ENCODE data around the gene ROR1.
A peak's percentile ranks its signal among the peaks of the same experiment; 100 is the strongest.

ROR1 gene

DNA sequence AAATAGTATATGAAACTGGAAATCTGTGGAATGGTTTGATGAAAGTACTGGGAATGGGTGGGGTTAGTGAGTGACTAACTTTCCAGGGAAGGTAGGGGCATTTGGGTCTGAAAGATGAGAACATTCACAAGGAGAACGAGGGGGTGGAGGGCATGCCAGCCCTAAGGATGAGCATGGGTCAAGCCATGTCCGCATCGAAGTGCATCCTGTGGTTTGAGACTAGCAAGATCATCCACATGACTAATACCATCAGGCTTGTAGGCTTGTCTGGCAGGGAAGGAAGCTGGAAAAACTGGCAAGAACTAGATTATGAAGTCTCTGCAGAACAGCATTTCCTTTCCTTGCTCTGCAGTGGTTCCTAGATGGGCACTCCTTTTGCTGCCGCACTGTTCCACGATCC lies 359.2 kb downstream of the ROR1 start:
- DNase-seq (ENCODE audit: low spot score): no peak

DNA sequence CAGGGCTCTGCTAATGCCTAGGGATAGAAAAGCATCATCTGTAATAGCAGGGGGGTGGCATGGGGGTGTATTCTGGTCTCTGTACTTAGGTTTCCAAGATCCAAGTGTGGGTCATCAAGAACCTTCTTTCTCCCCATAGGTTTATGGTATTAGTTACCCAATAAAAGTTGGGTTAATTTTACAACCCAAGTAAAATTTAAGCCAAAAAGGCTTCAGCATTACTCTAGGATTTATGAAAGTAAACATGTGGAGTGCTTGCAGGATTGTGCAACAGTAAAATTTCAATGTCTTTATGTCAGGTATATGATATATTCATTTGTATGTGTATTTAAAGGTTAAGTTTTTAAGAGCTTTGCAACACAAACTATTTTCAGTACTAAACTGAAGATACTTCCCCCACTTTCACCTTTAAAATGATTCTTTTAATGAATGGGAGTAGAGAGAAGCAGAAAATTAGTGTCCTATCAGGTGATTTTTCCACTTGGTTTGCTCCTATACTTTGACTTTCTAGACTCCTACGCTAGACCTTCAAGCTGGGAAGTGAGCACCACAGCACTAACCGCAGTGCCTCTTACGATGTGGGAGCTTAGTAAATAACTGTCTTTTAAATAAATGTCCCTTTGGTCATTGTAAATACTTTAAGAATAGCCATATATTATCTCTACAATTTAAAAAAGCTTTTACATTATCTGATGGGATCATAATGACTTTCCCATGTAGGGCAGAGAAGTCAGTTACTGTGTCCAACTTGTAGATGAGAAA lies 361.8 kb downstream of the ROR1 start:
- DNase-seq (ENCODE audit: low spot score): no peak

DNA sequence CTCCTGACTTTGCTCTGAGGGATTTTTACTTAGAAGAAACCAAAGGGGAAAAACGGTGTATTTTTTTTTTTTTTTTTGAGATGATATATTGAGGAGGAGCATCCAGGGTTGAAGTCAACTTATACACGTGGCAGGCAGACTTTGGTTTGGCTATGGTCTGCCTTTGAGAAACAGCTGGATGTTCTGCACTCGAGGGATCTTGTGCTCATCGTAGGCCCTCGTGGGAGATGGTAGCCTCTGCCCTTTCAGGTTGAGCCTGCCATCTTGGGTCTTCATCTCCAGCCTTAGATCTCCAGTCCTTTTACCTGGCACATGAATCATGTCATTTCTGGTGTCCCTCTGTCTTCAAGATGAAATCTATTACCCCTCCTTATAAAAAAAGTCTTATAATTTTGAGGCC lies 362.5 kb downstream of the ROR1 start:
- no peak for DNase-seq (ENCODE audit: low spot score)

DNA sequence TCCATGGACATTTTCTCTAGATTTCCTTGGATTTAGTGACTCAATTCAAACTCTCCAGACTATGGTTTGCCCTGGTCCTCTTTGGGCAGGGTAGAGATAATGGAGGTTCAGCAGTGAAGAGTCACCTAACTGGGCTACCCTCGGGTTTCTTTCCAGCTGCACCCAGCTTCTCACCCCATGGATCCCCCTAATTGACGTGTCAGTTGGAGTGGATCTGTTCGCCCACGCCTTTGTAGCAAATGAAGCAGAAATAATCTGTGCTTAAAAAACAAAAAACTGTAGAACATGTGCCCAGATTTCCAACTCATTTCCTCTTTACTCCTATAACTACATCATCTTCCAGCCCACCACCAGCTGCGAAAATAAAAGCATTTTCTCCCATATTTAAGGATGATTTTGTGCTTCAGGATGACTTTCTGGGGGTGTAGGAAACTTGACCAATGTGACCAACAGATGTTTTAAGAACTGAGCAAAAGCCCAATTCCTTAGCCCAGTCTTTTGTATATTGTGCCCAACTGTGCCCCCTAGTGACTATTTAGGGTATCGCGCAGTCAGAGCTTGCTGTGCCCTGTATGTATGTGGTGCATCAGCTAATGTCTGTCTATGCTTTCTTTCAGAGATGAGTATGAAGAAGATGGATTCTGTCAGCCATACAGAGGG lies 363.1 kb downstream of the ROR1 start:
- DNase-seq (ENCODE audit: low spot score): peak; percentile 68

DNA sequence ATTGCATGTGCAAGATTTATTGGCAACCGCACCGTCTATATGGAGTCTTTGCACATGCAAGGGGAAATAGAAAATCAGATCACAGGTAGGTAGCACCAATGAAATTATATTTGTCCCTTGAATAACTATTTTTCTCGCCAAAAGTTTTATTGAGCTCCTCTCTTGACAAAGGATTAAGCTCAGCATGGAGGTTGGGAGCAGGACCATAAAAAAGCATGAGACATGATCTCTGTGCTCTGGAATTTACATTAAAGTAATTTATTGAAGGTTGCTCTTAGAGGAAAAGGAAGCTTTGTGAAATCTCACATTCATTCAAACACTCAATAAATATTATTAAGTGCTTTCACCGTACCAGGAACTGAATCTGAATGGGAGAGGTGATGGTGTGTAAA lies 363.6 kb downstream of the ROR1 start:
- no peak for DNase-seq (ENCODE audit: low spot score)

DNA sequence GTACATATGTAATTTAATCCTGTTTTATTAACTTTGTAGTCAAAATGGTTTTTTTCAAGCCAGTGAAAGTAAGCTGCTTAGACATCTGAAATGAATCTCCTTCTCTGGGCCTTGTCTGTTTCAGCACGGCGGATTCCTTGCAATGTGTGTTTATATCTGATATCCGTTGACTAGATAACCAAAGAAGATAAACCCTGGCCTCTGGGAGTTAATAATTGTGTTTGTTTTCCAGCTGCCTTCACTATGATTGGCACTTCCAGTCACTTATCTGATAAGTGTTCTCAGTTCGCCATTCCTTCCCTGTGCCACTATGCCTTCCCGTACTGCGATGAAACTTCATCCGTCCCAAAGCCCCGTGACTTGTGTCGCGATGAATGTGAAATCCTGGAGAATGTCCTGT lies 366.1 kb downstream of the ROR1 start:
- peak; percentile 58 for DNase-seq (ENCODE audit: low spot score)

DNA sequence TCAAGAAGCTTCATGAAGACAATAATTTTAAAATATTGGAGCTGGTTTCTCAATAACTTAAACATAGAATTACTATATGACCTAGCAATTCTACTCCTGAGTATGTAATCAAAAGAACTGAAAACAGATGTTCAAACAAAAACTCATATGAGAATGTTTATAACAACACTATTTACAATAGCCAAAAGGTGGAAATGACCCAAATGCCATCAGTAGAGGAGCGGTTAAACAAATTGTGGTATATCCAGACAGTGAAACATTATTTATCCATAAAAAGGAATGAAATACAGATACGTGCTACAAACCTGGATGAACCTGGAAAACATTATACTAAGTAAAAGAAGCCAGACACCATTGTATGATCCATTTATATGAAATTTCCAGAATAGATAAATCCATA lies 366.8 kb downstream of the ROR1 start:
- no peak for DNase-seq (ENCODE audit: low spot score)

DNA sequence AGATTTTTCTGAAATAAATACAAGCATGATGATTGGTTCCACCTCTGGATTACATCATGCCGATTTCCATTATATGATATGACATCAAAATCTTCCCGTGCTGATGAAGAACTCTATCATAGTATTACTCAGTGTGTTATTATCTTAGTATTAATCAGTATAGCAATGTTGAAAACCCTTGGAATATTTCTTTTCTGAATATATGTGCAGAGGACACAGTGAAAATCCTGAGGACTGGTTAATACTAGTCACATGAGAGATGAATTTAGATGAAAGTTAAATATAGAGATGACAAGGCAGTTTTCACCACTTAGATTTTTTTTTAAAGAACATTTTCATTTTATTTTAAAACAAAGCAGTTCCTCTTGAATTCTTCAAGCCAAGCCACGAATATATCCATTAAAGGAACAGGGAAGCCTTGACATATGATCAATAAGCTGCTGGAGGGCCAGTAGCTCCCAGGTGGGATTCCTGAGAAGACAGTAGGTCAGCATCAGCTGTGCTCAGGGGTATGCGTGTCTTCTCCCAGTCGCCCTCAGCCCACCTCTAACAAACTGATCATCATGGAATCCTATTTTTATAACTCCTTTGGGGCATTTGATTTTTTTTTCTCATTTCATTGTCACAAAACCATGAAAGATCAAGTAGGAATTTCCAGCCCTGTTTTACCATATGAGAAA lies 373.4 kb downstream of the ROR1 start:
- DNase-seq (ENCODE audit: low spot score): no peak

DNA sequence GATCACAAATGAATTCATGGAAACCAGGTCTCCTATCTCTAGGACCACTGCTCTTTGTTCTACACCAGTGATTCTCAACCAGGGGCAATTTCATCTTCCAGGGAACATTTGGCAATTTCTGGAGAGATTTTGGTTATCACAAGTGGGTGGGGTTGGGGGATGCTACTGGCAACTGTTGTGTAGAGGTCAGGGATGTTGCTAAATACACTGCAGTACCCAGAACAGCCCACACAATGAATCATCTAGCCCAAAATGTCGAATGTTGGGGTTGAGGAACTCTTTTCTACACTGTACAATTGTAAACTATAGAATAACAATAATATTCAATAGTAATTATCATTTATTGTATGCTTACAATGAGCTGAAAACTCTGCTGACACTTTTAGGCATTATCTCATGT lies 373.9 kb downstream of the ROR1 start:
- DNase-seq (ENCODE audit: low spot score): no peak

DNA sequence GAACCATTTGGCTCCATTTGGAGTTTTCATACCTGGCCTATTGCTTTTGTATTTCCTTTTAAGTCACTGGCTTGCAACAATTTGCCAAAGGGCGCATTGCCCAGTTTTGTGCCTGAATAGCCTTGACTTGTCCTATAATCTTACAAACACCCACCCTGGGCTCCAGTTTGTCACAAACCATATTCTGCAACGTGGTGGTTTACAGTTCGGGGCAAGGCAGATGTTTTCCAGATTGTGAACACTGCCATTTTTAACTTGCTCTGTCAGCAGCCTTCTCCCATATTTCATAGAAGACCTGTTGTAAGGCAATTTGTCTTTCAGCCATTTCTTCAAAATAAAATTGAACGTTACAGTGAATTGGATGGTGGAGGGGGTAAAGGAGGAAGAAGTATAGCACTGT lies 376.4 kb downstream of the ROR1 start:
- no peak for DNase-seq (ENCODE audit: low spot score)

DNA sequence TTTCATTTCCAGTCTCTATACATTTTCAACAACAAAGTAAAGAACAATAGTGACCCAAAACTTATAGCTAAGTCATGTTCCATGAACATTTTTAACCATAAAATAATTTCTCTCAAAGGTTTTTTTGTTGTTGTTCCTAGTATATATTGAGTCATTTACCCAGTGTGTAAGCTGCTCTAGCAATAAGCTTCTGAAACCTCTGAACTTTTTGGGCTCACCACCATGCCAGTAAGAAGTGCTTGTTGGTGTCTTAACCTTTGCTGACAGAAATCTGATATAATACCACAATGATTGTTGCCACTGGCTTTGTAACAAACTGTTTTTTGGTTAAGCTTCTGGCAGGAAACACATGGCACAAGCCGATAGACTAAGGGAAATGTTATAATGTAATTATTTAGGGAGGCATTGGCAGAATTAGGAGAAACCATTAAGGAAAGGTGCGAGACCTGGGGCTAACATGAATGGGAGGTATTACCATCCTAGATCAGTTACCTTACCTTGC lies 377.0 kb downstream of the ROR1 start:
- no peak for DNase-seq (ENCODE audit: low spot score)

DNA sequence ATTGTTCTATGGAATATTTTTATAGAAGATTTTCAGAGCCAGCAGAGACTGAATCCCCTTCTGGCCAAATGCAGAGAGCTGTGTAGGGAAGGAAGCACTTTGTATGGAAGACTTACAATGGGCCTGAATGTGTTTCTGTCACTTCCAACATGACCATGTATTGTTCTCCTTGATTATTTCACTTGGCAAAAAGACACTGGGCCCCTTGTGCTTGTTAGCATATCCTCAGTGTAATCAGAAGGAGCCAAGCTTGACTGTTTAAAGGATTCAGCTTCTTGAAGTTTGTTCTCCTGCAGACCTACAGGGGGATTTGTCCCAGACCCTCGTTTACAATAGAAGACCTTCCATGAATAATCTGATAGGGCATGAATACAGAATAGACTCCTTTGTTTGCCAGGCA lies 381.5 kb downstream of the ROR1 start:
- no peak for DNase-seq (ENCODE audit: low spot score)

DNA sequence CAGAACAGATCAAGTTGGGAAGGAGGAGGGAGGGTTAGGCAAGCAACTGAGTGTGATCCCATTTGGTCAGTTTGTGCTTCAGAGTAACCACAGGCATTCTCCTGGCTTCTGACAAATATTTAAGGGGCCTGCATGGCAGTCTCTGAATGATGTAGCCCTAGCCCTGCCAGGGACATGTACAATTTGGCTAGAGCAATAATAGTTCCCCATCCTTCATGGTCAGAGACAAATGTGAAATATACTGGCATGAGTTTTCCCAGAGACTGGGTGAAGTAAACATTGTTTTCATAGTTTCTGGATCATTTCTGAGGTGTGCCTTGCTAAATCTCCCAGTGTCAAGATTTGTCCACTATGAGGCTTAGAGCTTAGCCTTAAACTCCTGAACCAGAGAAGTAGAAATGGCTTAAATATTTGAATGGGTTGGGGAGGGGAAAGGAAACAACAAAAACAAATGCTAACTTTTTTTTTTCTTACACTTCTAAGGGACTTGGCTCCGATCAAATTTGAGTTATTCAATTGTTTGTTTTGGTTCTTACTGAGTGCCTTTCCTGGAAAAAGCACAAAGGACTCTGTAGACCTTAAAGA lies 387.6 kb downstream of the ROR1 start:
- DNase-seq (ENCODE audit: low spot score): no peak

DNA sequence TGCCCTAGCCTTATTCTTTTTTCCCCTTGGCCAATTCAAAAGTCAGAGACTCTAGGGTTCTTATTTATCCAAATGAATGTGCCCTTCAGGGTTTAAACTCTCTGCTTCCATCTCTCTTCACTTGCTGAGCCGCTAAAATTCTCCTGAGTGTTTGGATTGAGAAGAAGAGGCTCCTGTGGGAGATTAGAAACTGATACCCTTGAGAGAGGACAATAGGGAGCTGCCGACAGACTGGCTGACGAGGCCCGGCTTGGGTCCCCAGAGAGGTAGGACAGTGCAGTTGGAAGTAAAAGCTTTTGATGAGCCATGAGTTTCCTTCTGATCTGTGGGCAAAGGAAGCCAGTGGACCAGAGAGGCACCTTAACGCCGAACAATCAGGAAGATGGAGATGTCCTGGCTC lies 388.3 kb downstream of the ROR1 start:
- no peak for DNase-seq (ENCODE audit: low spot score)

DNA sequence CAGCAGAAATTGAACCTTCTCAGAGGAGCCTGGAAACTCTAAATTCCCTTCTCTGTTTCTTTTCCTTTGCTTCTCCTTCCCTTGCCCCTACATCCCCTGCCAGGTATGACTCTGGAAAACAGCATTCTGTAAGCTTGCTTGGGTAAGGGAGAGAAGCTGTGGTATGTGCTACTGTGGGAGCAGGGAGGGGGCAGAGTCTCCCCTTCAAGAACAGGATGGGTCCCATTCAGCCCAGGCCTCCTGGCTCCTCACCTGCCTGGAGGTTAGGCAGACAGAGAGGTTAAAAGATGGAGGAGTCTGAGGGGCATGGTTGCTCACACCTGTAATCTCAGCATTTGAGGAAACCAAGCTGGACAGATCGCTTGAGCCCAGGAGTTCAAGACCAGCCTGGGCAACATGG lies 389.0 kb downstream of the ROR1 start:
- no peak for DNase-seq (ENCODE audit: low spot score)

DNA sequence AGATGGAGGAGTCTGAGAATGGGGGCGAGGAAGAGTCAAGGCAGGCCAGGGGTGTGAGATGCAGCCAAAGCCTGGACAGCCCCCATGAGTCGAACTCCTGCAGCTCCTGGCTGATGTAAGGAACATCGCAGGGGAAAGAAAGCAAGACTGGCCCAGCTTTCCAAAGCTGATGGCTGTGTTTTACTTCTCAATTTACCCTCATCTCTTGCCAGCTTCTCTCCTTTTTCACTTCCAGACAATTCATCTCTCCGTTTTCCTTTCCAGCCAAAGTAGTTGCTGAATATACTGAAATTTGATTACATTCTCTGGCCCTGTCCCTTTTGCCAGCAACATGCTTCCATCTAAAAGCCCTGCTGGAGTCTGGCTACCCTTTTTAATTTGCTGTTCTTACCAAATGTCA lies 389.6 kb downstream of the ROR1 start:
- DNase-seq (ENCODE audit: low spot score): no peak

DNA sequence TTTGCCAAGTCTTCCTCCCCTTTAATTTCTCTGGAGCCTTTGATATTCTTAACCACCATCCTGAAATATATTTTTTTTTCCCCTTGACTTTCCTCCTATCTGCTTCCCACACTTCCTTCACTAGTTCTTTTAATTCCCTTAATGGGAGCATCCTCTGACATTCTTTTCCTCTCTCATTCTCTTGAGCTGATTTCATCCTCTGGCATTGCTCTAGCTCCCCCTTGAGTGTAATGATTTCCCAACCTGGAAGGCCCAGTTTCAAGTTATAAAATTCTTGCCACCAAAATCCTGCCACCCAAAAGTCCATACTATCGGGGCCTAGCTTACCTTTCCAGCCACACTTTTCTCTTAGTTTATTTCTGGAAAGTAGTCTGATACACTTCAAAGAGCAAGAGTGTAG lies 390.2 kb downstream of the ROR1 start:
- DNase-seq (ENCODE audit: low spot score): no peak

DNA sequence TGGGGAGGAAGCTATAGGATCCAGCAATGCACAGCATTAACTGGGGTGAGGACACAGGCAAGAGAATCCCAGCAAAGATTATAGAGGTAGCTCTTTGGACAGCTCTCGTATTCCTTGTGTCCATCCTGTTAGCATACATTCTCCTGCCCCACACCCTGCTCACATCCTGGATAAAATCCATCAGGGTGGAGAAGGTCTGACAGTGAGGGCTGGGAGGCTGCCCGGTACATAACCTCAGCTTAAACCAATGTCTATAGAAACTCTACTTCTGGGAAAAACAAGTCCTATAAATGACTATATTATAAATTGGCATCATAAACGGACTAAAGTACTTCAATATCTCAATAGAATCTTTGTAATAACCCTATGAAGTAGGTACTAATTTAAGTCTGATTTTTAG lies 392.8 kb downstream of the ROR1 start:
- DNase-seq (ENCODE audit: low spot score): no peak

DNA sequence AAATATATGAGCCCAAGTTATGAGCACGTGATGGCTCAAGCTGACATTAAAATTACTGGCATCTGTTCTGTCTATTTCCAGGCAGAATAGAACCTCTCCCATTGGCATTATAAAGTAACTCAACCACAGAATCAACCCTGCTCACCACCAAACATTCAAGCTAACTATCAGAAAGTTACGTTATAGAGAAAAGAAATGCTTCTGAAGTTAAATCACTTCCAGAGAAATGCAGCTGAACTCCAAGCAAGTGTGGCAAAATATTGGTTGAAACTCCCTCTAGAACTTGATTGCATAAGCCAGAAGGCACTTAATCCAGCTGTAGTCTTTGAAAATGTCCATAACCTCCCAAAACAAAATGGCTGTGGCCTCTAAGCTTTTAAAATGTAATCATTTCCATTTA lies 393.4 kb downstream of the ROR1 start:
- DNase-seq (ENCODE audit: low spot score): no peak

DNA sequence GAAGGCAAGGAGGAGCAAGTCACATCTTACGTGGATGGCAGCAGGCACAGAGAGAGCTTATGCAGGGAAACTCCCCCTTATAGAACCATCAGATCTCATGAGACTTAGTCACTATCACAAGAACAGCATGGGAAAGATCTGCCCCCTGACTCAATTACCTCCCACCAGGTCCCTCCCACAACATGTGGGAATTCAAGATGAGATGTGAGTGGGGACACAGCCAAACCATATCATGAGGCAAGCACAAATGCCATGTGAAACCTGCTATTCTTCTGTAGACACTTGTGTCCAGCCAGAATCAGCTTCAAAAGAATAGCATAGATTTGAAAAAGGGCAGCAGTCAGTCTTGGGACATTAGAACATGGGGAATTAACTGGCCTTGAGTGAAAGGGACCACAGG lies 397.4 kb downstream of the ROR1 start:
- DNase-seq (ENCODE audit: low spot score): peak; percentile 67

DNA sequence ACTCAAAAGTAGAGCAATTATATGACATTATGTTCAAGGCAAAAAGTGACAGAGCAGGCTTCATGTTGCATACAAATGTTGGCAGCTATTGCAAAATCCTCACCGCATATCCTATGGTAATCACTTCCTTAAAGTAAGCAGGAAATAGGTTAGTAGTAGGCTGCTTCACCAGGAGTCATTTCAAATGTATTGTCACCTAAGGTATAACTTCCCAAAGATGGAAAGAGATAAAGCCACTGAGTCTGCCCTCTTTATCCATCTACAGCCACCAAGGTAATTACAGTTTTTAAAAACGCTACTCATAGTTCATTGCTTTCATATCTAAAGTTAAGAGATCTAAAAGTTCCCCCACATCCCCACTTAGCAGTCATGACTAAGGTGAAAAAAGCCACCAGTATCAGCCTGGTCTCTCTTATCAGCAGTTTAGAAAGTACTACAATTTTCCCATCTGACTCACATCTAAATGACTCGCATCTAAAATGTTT lies 398.0 kb downstream of the ROR1 start:
- DNase-seq (ENCODE audit: low spot score): peak; percentile 69

DNA sequence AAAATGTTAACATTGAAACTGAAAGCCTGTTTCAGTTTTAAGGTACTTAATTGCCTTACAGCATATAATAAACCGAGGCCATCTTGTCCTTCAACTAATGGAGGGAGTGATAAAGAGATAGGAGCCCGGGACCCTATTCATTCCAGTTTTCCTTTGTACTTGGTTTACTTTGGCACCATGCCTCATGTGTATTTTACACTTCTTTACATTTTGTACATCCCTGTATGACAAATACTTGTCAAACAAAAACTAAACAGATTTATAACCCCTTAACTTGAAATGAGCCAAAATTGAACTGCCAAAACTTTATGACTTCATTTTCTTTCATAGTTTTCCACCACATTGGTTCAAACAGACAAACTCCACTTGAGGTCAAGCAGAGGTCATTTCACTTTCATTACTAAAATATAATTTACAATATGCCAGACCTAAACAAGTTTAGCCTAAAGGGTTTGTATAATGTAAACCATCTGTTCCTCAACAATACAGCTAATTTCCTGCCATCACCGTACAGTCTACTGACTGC lies 398.7 kb downstream of the ROR1 start:
- peak; percentile 91 for DNase-seq (ENCODE audit: low spot score)
